HepG2 (cell line): ENCODE results near the gene DLL3. TPM values are rescaled to one million over a fixed set of nuclear protein-coding genes. Genes with fewer than 3 reads are reported as not detected.
A peak's percentile ranks its signal among the peaks of the same experiment; 100 is the strongest.

Source experiments
- DRAP1 ChIP-seq: IDR thresholded peaks from 2 replicates; pipeline ENCODE4 v1.6.1; 2016; ENCODE audit warnings: missing genetic modification reagents, missing compliant biosample characterization
- FOXA1 ChIP-seq, 2 experiments: fragments of 450-650 bp in 1 of 2; sonication (generic) in 1 of 2; formaldehyde crosslinking in 1 of 2; IDR thresholded peaks; 2 replicates each; pipeline versions ENCODE4 v1.4.0 to v1.6.1; 2016 to 2020; ENCODE audit warnings: missing genetic modification reagents in 1 of 2
- GABPA ChIP-seq, 2 experiments: IDR thresholded peaks; 2 replicates each; pipeline ENCODE4 v1.6.1; 2011 to 2016; ENCODE audit warnings: low read depth in 2 of 2, low read length in 1 of 2, missing biosample characterization in 1 of 2, missing genetic modification characterization in 1 of 2
- GPN1 ChIP-seq: sonication (generic); formaldehyde crosslinking; IDR thresholded peaks from 2 replicates; pipeline ENCODE4 v1.5.1; 2020; ENCODE audit warnings: missing genetic modification reagents, borderline replicate concordance
- GRHL1 ChIP-seq: sonication (generic); formaldehyde crosslinking; conservative IDR thresholded peaks from 2 replicates; pipeline ENCODE4 v1.8.0; 2022; ENCODE audit warnings: missing genetic modification reagents
- NCOA1 ChIP-seq: sonication (generic); formaldehyde crosslinking; IDR thresholded peaks from 2 replicates; pipeline ENCODE4 v1.9.0; 2021; ENCODE audit warnings: missing genetic modification reagents
- NFKB2 ChIP-seq: sonication (generic); formaldehyde crosslinking; IDR thresholded peaks from 2 replicates; pipeline ENCODE4 v1.4.0; 2020; ENCODE audit warnings: missing genetic modification reagents, borderline replicate concordance
- PAWR ChIP-seq: sonication (generic); formaldehyde crosslinking; IDR thresholded peaks from 2 replicates; pipeline ENCODE4 v1.4.0; 2020; ENCODE audit warnings: missing genetic modification reagents, mild to moderate bottlenecking, borderline replicate concordance
- RAD51 ChIP-seq: fragments of 450-650 bp; IDR thresholded peaks from 2 replicates; pipeline ENCODE4 v1.6.1; 2016; ENCODE audit warnings: borderline replicate concordance
- SMARCC2 ChIP-seq: fragments of 450-650 bp; IDR thresholded peaks from 2 replicates; pipeline ENCODE4 v1.6.1; 2017; ENCODE audit warnings: antibody characterized with exemption, mild to moderate bottlenecking
- SUZ12 ChIP-seq: fragments of 150-350 bp; IDR thresholded peaks from 2 replicates; pipeline ENCODE4 v1.6.1; 2014; ENCODE audit warnings: low read depth, low read length
- ZMYM2 ChIP-seq: sonication (generic); formaldehyde crosslinking; IDR thresholded peaks from 2 replicates; pipeline ENCODE4 v1.8.0; 2022; ENCODE audit warnings: mild to moderate bottlenecking, missing genetic modification reagents
- ZNF567 ChIP-seq: sonication (generic); formaldehyde crosslinking; IDR thresholded peaks from 2 replicates; pipeline ENCODE4 v1.8.1; 2023; ENCODE audit warnings: mild to moderate bottlenecking, missing genetic modification reagents, borderline replicate concordance
- ZNF879 ChIP-seq: sonication (generic); formaldehyde crosslinking; IDR thresholded peaks from 2 replicates; pipeline ENCODE4 v1.8.1; 2023; ENCODE audit warnings: missing genetic modification reagents
- polyA plus RNA-seq, 8 experiments: library from polyadenylated mRNA; depleted of rRNA in 3 of 8; stranded (reverse) in 7 of 8; unstranded in 1 of 8; fragments of >200 nt; fragmentation: Illumina TruSeq in 4 of 8; extraction: Trizol in 4 of 8; gene quantifications; 2 replicates each; pipeline versions ENCODE4 v1.2.1 to v1.2.3, GENCODE V29; 2011 to 2016; ENCODE audit warnings: low read depth in 4 of 8, missing spikeins in 1 of 8, mixed read lengths in 1 of 8; ENCODE audit not compliant: insufficient read depth in 1 of 8
- total RNA-seq, 5 experiments: library from RNA; depleted of rRNA; stranded (reverse); fragments of >200 nt; fragmentation: Illumina TruSeq; extraction: Trizol; gene quantifications; 2 replicates each; pipeline ENCODE4 v1.2.3, GENCODE V29; 2016; ENCODE audit warnings: low read depth in 1 of 5
- TF ChIP-seq, protein P1 (sequence below): sonication (generic); formaldehyde crosslinking; IDR thresholded peaks from 2 replicates; pipeline ENCODE4 v1.4.0; 2020; ENCODE audit warnings: missing genetic modification reagents
- TF ChIP-seq, protein P2 (sequence below): sonication (generic); formaldehyde crosslinking; IDR thresholded peaks from 2 replicates; pipeline ENCODE4 v1.4.0; 2020; ENCODE audit warnings: missing genetic modification reagents
- TF ChIP-seq, protein P3 (sequence below): sonication (generic); formaldehyde crosslinking; IDR thresholded peaks from 2 replicates; pipeline ENCODE4 v1.4.0; 2020; ENCODE audit warnings: missing genetic modification reagents
- TF ChIP-seq, protein P4 (sequence below): IDR thresholded peaks from 2 replicates; pipeline ENCODE4 v1.6.1; 2016; ENCODE audit warnings: low read depth, control low read depth

Gene DLL3
- total and polyA plus RNA-seq, 2 of the 13 experiments (the other 11 are each of a cell fraction or from before 2014, with no cell fraction given) = 0.35 to 0.55 TPM

- TF ChIP-seq, protein P1, sequence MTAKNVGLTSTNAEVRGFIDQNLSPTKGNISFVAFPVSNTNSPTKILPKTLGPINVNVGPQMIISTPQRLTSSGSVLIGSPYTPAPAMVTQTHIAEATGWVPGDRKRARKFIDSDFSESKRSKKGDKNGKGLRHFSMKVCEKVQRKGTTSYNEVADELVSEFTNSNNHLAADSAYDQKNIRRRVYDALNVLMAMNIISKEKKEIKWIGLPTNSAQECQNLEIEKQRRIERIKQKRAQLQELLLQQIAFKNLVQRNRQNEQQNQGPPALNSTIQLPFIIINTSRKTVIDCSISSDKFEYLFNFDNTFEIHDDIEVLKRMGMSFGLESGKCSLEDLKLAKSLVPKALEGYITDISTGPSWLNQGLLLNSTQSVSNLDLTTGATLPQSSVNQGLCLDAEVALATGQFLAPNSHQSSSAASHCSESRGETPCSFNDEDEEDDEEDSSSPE (CRISPR knock-in tag) = no peak
- TF ChIP-seq, protein P2, sequence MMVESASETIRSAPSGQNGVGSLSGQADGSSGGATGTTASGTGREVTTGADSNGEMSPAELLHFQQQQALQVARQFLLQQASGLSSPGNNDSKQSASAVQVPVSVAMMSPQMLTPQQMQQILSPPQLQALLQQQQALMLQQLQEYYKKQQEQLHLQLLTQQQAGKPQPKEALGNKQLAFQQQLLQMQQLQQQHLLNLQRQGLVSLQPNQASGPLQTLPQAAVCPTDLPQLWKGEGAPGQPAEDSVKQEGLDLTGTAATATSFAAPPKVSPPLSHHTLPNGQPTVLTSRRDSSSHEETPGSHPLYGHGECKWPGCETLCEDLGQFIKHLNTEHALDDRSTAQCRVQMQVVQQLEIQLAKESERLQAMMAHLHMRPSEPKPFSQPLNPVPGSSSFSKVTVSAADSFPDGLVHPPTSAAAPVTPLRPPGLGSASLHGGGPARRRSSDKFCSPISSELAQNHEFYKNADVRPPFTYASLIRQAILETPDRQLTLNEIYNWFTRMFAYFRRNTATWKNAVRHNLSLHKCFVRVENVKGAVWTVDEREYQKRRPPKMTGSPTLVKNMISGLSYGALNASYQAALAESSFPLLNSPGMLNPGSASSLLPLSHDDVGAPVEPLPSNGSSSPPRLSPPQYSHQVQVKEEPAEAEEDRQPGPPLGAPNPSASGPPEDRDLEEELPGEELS (CRISPR knock-in tag) = no peak
- TF ChIP-seq ZMYM2 (CRISPR knock-in tag) = no peak
- no peak for TF ChIP-seq GPN1 (CRISPR knock-in tag)
- no peak for TF ChIP-seq NCOA1
- TF ChIP-seq GRHL1 = no peak
- TF ChIP-seq, protein P3, sequence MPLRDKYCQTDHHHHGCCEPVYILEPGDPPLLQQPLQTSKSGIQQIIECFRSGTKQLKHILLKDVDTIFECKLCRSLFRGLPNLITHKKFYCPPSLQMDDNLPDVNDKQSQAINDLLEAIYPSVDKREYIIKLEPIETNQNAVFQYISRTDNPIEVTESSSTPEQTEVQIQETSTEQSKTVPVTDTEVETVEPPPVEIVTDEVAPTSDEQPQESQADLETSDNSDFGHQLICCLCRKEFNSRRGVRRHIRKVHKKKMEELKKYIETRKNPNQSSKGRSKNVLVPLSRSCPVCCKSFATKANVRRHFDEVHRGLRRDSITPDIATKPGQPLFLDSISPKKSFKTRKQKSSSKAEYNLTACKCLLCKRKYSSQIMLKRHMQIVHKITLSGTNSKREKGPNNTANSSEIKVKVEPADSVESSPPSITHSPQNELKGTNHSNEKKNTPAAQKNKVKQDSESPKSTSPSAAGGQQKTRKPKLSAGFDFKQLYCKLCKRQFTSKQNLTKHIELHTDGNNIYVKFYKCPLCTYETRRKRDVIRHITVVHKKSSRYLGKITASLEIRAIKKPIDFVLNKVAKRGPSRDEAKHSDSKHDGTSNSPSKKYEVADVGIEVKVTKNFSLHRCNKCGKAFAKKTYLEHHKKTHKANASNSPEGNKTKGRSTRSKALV = peak; percentile 81
- no peak for TF ChIP-seq RAD51
- no peak for TF ChIP-seq DRAP1 (CRISPR knock-in tag)
- no peak for TF ChIP-seq PAWR (CRISPR knock-in tag)
- no peak; the same call in 1 of the 2 replicates for TF ChIP-seq NFKB2
- TF ChIP-seq GABPA (IDR thresholded peaks at IDR 0.05; ENCODE audit: low read depth, low read length) = no peak
- TF ChIP-seq GABPA (CRISPR knock-in tag; IDR thresholded peaks at IDR 0.05; ENCODE audit: low read depth) = no peak
- no peak for TF ChIP-seq SUZ12
- TF ChIP-seq FOXA1 (IDR thresholded peaks at IDR 0.05) = no peak
- no peak for TF ChIP-seq FOXA1 (CRISPR knock-in tag; IDR thresholded peaks at IDR 0.05)
- TF ChIP-seq, protein P4, sequence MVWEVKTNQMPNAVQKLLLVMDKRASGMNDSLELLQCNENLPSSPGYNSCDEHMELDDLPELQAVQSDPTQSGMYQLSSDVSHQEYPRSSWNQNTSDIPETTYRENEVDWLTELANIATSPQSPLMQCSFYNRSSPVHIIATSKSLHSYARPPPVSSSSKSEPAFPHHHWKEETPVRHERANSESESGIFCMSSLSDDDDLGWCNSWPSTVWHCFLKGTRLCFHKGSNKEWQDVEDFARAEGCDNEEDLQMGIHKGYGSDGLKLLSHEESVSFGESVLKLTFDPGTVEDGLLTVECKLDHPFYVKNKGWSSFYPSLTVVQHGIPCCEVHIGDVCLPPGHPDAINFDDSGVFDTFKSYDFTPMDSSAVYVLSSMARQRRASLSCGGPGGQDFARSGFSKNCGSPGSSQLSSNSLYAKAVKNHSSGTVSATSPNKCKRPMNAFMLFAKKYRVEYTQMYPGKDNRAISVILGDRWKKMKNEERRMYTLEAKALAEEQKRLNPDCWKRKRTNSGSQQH (CRISPR knock-in tag) = no peak
- no peak for TF ChIP-seq SMARCC2
- TF ChIP-seq ZNF567 = no peak
- TF ChIP-seq ZNF879 = no peak
These were observed 550 bp upstream of the DLL3 start (continued) for GRCh38 chr19:39497996-39498797.
